HG02678 (cell line): ENCODE data around the gene APBA1.
A peak's percentile ranks its signal among the peaks of the same experiment; 100 is the strongest.

ENCODE experiments used
- ATAC-seq: cut with Tn5 transposase; IDR thresholded peaks from one replicate; pipeline ENCODE4 v1.9.1; 2021; ENCODE audit warnings: mild to moderate bottlenecking, moderate library complexity; ENCODE audit not compliant: unreplicated experiment

APBA1 gene

GRCh38 chr9:69580582-69581214 is 91.5 kb downstream of the APBA1 start:
- ATAC-seq: no peak

DNA sequence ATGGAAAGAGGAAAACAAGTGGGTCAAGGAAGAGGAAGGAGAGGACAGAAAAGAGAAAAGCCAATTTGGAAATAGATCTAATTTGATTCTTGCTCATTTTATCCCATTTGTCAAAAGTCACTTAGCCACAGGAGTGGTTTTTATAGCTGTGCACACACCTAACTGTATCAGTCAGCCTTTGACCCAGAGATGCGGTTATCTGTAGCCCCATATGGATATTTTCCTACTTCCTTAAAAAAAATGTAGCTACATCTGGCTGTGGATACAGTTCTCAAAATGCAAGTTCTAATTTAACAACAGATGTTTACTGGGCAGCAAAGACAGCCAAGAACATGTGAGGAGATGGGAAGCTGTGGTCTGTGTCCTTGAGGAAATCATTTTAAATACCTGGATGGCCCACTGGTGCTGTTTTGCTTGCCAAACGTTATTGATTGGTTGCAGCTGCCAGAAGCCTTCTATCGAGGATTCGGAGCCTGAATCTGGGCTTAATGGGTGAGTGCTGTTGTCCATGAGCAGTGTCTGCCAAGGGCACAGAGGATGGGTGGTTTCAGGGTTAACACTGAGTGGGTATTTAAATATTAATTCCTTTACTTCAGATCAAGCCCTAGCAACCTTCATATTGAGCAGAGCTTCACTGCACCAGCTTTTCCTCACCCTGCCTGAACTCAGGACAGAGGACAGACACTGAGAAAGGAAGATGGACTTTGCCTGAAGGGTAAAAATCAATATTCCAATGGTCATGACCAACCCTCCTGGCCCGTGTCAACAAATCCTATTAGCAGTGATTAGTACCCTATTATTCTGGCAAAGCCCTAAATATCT is 92.2 kb downstream of the APBA1 start:
- ATAC-seq: no peak

DNA sequence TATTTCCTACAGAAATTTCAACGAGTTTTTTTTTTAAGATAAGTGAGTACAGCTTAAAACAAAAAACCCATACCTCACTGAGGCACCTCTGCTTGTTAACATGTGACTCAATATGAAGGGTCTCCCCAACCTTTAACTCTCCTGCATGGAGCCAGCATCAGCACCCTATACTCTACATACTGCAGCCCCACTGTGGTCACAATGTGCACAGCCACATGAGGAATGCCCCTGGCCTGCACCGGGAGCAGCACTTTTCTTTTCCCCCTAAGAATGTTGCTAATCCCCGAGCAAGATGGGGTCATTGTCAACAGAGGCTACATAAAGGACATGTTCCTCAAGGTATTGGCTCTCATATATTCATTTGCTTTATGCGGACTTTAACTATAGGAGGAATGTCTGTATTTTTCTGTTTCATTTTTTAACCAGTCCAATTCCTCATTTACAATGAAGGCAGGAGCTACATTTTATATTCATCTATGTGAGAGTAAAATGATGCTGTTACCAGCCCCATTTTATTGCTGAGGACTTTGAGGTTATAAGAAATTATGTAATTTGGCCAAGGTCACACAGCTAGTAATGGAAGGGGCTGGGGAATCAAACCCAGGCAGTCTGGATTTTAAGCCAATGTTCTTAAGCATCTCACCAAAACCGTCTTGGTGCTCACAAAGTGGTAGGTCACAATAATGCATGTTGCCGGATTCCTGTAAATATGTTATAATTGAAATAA is 93.0 kb downstream of the APBA1 start:
- ATAC-seq: no peak

GRCh38 chr9:69578026-69578425 is 94.1 kb downstream of the APBA1 start:
- no peak for ATAC-seq

GRCh38 chr9:69577123-69577522 is 95.0 kb downstream of the APBA1 start:
- no peak for ATAC-seq

DNA sequence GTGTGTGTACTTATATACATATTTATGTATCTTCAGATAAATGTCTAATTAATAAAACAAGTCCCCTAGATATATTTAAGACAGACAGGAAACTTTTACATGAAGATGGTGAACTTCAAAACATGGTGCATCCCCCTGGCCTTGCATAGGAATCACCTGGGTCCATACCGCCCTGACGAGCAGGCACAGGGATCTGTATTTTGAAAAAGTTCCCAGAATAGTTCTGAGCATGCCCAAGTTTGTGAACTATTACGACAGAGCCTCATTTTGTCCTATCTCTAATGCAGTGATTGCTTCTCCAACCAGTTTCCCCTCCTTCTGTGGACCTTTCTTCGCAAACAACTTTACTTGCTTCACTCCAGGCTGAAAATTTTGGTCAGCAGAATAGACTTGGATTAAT is 98.1 kb downstream of the APBA1 start:
- ATAC-seq: no peak

GRCh38 chr9:69573651-69574050 is 98.5 kb downstream of the APBA1 start:
- ATAC-seq: no peak

DNA sequence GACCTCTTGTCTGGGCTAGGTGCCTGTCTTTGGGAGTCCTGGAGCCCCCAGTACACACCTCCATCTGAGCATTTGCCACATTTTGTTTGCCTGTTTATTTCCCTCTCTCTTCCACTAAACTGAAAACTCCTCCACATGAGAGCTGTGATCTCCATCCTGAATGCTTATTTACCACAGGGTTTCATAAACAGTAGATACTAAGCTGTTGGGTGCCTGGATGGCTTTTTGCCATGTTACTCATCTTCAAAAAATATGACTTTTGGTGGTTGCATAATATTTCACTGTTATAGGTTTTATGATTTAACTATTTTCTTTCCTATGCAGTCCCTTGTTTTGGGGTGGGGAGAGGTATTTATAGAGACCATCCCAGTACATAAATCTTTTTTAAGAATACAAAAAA is 99.6 kb downstream of the APBA1 start:
- ATAC-seq: no peak

DNA sequence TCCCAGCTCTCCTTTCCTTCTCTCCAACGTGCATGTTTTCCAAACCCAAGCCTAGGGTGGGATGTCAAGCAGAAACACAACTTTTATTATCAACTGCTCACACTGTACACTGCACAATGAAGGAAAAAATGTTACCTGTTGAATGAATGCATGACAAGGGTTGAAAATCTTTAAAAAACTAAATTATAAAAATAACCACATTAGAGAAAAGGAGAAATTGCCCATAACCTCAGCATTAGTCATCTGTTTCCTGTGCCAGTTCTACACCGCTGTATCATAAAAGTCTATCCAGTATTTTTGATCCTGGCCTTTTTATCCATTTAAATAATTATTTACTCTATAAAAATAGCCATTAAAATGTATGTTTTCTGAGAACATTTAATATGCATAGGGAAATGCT is 101.1 kb downstream of the APBA1 start:
- no peak for ATAC-seq

GRCh38 chr9:69569738-69570451 is 102.3 kb downstream of the APBA1 start:
- no peak for ATAC-seq

GRCh38 chr9:69564557-69564956 is 107.6 kb downstream of the APBA1 start:
- ATAC-seq: no peak

- no peak for ATAC-seq
Measured at GRCh38 chr9:69559126-69559525, 113.0 kb downstream of the APBA1 start.

DNA sequence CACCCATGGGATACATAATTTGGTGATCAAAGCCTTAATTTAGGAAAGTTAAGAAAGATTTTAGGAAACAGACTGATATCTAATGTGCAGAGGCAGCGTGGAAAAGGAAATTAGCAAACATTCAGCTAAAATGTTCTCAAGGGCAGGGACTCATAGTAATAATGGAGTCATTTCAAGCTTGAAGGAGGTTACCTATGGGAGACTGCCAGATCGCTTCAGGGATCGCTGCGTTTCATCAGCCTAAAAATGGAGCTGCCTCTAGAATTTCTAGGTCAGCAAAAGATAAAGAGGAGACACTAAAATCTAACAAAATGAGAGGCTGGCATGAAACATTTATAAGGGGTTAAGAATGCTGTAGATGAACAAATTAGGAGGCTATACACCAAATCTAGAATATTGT is 115.5 kb downstream of the APBA1 start:
- no peak for ATAC-seq

DNA sequence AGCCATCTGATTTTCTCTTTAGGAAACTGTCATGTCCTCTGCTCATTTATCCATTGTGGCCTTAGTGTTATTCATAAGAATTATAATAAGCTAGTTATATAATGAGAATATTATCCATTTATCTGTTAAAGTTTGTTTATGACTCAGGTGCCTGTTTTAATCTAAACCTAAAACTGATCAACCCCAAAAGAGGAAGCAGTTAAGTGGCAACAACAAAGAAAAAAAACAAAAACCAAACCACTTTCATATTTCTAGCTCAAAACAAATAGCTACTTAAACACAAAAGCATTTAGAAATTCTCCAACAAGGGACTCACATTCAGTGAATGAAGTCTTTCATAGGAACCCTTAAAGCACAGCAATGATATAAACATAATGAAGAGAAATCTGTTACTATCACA is 116.4 kb downstream of the APBA1 start:
- ATAC-seq: no peak

DNA sequence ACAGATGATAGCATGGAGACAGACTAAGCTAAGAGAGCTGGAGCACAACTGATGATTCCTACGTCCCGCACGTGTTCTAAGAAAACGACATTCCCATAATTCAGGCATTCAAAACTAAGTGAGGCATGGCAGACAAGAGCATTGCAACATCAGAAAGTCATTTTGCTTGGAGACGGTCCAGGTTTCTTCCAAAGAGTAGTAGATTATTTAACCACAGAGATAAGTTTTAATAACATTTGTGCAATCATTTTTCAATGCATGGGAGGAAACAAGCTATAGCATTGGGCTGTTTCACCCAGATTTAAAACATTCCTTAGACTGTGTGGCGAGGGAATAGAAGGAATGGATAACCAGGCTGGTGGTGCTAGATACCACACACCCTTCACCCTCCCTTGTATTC is 117.2 kb downstream of the APBA1 start:
- ATAC-seq: no peak

DNA sequence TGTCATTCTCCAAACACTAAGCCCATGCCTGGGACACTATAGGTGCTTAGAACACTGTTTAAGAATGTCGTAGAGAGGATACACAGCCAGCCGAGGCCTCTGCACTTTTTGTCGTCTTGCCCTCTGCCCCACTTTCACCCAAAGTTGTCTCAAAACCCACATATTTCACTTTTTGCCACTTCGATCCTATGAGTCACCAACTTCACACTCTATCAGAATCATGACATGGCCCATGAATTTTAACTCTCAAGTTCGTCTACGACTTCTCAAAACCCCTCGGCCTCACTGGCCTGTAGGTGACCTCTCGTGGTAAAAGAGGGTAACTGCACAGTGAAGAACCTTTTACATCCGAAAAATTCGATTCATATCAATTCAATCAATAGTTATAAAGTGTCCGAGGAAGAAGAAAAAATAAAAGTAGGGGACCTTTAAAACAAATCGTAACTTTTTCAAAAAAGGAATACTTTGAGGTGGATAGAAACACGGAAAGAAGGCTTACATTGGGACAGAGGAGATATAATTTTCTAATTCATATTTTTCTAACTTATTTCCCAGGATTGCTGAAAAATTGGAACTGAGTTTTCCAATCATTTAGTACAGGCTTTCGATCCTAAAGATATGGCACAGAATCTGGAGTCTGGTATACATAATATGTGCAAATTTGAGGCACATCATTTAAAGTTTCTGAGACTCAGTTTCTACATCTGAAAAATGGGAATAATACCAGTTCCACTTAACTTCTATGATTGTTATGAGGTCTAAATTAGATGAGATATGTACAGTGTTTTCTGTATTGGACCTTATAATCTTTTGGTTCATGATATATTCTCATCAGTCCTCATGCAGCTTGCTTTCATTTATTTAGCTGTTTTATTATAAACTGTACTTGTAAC is 122.6 kb downstream of the APBA1 start:
- no peak for ATAC-seq

DNA sequence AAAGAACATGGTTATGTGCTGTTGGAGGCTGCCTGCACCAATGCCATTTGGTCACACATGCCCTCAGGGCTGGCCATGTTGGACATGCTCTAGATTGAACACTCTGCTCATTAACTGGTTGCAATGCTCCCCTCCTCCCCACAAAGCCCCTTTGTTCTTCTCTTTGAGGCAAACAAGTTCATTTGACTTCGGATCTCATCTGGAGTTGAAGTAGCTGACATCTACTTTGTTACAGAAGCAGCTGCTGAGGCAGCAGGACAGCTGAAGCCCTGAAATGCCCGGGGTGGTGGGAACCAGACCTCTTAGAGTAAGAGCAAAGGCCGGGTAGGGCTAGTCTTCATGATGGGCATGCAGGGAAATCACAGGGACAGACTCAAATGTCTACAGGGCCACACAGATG is 123.5 kb downstream of the APBA1 start:
- ATAC-seq: no peak

GRCh38 chr9:69546265-69546664 is 125.9 kb downstream of the APBA1 start:
- ATAC-seq: no peak

- peak; percentile 51 for ATAC-seq
Measured at GRCh38 chr9:69542942-69543704, 129.0 kb downstream of the APBA1 start.

DNA sequence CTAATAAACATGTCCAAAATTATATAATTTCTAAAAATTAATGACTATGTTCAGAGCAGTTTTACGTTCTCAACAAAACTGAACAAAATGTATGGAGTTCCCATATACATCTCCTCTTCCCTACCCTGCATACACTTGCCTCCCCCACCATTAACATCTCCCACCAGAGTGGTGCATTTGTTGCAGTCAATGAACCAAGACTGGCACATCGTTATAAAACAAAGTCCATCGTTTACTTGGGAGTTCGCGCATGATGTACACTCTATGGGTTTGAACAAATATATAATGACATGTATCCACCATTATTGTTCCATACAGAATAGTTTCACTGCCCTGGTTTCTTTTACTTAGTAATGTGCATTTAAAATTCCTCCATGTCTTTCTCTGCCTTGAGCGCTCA is 130.1 kb downstream of the APBA1 start:
- ATAC-seq: no peak
